GM18907 (cell line): ENCODE results near the gene FRMD3.

Experiments
- ATAC-seq: cut with Tn5 transposase; IDR thresholded peaks from one replicate; pipeline ENCODE4 v1.9.1; 2021; ENCODE audit warnings: mild to moderate bottlenecking, moderate library complexity; ENCODE audit not compliant: unreplicated experiment

Gene FRMD3

DNA sequence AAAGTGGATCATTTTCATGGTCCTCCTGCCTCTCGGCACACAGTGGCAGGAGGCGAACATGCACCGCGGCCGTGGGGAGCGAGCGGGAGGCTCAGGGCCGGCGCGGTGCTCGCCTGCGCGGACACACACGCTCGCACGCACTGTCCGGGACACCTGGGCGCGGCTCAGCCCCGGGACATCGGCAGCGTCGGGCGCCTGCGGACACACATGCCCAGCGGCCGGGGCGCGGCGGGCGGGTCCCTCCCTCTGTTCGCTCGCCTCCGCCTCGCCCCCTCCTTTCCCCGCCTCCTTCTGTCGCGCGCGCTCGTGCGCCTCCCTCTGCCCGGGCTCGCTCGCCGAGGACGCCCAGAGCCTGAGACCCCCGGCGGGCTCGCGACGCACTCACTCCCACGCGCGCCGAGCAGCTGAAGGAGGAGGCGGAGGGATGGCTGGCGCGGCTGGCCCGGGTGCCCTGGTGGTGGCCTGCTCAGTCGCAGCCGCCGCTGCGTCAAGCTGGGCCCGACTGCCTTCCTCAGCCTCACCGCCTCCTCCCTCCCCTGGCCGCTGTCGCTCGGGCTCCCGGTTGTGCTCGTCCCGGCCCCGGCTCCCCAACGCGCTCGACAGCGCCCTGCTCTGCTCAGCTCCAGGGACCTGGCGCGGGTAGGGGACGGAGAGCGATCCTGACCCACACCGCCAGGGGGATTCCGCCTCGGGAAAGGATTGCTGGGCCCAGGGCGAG, at the start of gene FRMD3:
Gene FRMD3 (minus strand): TSS at position 230 of the 718 bp plus-strand sequence. CDS start 170 bp downstream, at position 60.
- peak; percentile 72 for ATAC-seq

DNA sequence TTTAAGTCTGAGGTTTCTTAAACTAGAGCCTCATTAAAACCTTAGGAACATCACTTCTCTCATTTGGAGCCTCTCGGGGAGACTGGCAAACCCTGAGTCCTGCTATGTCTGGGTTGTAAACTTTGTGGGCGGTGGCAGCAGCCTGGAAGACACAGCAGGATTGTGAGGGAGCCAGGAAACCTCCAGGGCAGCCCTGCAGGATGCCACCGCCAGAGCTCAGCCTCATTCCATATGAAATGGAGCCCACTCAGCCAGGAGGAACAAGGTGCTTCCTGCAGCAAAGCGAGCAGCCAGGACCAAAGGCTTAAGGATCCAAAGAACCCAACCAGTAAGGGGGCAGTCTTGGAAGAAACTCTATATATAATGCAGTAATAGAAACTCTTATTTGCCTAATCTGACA, 46.8 kb upstream of the FRMD3 start:
- ATAC-seq = no peak

DNA sequence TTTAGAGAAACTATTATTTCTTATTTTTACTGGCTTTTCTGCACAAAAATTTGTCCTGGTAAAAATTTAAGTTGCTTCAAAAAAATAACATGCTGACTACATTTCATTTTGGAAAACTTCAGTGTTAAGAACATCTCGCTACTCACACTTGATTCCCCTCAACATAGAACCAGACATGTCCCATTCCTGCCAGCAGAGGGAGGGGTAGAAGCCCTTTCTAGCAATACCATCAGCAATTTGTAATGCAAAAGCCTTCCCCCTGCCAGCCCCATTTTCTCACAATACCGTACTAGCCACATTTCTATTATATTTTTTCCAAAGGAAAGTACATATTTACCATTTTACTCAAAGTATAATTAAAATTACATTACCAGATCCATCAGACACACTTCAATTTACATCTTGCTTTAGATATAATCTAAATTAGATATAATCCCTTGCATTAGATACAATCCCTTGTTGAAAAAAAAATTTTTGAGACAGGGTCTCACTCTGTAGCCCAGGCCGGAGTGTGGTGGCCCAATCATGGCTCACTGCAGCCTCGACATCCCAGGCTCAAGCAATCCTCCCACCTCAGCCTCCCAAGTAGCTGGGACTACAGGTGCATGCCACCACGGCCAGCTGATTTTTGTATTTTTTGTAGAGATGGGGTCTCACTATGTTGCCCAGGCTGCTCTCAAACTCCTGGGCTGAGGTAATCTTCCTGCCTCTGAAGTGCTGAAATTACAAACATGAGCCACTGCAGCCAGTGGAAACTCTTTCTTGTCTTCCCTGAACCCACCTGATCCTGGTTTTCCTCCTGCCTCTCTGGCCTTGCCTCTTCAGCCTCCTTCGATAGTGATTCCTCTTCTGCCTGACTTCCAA, 45.2 kb upstream of the FRMD3 start:
- peak; percentile 85 for ATAC-seq

DNA sequence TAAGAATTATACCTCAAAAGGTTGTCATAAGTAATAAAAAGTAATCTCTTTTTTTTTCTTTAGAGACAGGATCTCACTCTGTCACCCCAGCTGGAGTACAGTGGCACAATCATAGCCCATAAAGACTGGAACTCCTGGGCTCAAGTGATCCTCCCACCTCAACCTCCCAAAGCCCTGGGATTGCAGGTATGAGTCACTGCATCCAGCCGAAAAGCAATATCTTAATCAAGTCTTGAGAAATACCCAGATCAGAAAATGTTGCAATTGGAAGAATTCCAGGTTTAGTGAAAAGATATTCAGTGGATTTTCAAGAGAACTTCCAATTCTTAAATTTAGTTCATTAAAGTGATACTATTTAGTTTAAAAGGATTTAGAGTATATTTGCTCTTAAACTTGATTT, 43.8 kb upstream of the FRMD3 start:
- no peak for ATAC-seq

DNA sequence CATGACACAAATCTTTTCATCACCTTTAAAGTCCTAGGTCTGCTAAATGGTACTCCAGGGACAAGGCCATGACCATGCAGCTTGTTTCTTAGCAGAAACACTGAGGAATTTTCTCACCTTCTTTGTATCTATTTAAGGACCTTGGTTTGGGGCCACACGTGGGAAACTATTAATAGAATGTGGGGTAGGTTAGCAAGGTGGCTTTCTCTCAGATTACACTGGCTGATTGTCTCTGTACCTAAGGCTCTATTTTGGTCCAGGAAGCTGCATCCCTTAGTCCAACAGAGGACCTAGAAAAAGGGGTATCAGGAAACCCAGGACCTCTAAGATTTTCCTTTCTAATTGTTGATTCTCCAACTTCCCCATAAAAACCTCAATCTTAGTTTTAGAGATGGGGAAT, 36.3 kb upstream of the FRMD3 start:
- ATAC-seq = no peak

DNA sequence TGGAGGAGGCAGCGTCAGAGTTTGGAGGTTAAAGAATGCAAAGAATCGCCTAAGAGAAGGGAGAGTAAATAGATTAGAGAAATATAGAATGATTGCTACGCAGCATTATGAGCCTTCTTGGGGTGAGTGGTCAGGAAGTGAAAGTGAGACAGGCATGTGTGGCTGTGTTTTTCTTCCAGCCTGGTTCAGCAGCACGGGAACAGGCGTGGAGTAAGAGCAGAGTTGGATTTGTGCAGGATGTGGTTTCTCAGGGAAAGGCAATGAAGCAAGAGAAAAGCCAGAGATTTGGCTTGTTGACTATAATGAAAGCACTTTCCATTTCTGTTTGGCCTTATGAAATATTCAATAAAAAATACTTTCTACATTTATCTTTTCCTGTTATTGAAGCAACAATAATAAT, 34.3 kb upstream of the FRMD3 start:
- no peak for ATAC-seq

DNA sequence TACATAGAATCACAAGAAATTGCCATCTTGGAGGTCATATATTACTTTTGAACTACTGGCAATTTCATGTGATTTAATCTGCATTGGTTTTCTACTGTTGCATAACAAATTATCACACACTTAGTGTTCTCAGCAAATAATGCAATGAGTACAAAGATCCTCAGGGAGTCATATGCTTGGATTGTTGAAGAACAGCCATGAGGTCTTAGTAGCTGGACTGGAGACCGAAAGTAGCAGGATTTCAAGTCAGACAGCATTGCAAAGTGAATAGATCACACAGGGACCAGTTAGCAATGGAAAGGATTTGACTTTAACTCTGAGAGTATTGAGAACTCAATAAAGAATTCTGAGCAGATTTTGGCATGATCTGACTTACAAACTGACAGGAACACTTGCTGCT, 32.2 kb upstream of the FRMD3 start:
- no peak for ATAC-seq

DNA sequence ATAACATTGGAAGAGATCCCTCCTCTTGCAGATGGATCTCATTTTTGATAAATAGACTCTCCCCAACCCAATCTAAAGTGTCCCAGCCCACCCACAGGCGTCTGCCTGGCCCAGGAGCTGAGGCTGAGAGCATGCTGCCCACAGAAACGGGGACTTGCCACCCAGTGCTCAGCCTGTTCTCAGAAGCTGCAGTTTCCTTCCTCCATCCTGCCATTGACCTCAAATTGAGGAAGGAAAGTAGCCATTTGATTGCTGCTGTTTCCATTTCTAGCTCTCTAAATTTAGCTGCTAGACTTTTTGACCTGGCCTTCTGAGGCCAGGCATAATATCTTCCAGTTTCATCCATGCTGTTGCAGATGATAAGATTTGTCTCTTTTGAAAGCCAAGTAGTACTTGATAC, 31.1 kb upstream of the FRMD3 start:
- peak; percentile 60 for ATAC-seq

DNA sequence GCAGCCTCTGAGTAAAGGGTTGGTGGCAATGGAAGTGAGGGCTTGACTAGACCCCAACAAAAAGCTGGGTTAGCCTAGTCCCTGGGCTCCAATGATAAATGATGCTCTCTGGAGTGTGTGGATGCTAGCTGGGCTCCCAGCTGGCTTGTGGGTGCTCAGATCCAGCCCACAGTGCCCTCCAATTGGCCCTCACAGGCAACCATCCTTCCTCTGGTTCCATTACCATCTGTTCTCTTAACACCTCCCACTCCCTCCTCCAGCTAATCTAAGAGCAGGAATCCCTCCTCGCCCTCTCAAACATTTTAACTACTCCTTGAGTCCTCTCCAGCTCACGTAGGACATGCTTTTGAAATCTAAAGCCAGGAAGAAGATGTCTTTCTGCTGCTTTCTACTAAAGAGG, 25.2 kb upstream of the FRMD3 start:
- no peak for ATAC-seq

DNA sequence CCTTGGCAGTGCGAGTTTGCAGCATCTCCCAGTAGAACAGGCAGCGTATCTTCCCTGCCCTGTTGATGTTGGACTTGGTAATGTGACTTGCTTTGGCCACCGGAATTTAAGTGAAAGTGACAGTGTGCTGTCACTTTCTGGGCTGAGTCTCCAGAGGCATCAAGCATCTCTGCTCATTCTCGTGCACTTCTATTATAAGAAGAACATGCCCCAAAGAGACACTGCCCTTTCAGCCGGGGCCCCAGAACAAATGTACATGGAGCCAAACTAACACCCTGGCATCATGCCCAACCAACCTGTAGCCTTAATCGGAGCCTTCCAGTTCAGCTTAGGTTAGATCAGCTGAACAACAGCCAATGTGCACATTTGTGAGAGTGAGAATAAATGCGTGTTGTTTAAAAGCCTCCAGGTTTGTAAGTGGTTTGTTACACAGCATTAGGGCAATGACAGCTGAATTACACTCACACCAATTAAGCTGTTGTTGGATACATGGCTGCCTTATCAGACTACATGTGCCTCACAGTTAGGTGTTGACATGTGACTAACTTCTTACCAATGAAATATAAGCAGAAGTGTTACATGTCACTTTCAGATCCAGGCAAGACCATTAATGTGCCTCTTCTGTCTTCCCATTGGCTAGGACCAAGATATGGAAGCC, 22.1 kb upstream of the FRMD3 start:
- ATAC-seq = no peak

DNA sequence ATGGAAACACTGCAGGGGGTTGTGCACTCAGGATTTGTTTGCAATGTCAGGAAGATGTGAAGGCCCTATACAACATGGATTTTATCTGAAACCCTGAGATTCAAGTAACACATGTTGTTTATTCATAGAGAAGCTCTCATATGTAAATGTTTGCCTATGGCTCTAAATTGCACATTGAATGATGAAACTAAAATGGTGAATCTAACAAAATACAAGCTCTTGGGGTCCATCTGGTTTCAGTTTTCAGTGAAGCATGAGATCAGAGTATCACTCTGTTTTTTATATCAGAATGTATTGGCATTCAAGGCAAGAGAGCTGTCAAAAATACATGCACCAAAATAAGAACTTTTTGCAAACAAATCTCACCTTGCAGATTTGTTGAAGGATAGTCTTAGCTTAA, 19.6 kb upstream of the FRMD3 start:
- ATAC-seq = no peak

DNA sequence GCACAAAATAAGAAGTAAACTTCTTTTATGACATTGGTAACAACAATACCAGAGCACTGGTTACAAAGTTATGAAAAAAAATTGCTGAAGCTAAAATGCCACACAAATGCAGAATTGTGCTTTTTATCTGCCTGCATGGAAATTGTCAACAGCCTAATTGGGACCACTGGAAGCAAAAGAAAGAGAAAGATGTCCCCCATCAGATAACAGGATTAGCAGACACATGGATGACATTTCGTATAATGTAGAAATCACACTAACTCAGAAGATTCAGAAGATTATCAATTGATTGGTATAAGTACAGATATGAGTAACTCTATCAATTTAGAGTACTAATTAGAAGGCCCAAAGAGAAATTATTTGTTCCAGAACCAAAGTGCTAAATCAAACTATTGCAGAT, 19.1 kb upstream of the FRMD3 start:
- ATAC-seq = no peak

DNA sequence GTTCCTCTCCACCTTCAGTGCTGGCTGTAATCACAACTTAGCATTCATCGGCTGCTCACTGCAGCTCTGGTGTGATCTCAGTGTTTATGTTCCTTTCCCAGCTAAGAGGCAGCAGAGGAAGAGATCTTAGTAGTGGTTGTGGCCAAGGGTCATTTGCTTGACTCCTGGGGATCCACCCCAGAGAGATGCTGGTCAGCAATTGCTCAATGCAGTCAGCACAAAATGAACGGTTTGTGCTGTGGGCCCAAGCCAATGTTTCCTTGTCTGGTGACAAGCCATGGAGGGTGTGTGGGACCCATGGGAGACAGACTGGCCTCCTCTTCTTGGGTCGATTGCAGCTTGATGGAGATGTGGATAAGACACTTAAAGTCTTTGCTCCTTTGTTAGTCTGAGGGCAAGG, 16.1 kb upstream of the FRMD3 start:
- ATAC-seq = no peak

DNA sequence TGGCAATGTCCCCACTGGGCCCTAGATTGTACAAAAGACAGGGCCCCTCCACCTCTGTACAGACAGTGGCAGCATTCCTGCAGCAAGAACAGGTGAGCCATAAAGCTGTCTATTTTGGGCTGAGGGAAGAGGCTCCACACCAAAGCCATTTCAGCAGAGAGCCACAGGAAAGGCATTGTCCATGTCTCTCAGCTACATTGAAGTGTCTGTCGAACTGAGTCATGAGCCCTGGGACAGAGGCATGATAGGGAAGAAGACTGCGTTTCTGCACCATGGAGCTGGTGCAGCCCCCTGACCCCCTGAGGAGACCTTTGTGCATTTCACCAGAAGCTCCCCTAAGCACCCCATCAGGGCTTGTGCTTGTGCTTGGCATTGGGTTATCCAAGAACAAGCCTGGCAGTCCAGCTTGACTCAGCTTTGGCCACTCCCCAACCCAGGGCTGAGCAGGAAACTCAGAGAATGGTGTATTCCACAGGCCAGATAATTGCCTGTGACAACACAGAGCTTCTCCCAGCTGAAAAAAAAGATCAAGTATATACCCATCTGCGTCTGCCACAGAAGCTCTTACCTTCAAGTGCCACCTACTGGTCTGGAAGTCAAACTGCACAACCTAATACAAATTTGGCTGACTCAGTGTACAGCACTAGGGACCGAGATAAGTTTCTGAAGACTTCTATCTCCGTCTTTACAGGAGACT, 5.9 kb upstream of the FRMD3 start:
- ATAC-seq = peak; percentile 92

DNA sequence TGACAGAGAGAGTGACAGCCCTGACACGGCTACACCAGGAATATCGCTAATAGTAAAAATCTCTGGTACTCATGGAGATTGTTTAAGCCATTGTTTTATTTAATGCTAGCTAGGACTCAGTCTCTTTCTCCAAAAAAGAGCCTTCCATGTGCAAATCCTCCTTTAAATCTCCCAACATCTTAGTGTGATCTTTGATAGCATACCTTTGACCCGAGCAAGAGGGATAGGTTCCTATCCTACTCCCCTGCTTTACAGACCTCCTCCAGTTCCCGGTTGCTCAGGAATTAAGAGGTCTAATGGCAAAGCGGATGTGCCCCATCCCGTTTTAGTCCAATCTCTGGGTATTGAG, 663 bp upstream of the FRMD3 start:
- no peak for ATAC-seq

DNA sequence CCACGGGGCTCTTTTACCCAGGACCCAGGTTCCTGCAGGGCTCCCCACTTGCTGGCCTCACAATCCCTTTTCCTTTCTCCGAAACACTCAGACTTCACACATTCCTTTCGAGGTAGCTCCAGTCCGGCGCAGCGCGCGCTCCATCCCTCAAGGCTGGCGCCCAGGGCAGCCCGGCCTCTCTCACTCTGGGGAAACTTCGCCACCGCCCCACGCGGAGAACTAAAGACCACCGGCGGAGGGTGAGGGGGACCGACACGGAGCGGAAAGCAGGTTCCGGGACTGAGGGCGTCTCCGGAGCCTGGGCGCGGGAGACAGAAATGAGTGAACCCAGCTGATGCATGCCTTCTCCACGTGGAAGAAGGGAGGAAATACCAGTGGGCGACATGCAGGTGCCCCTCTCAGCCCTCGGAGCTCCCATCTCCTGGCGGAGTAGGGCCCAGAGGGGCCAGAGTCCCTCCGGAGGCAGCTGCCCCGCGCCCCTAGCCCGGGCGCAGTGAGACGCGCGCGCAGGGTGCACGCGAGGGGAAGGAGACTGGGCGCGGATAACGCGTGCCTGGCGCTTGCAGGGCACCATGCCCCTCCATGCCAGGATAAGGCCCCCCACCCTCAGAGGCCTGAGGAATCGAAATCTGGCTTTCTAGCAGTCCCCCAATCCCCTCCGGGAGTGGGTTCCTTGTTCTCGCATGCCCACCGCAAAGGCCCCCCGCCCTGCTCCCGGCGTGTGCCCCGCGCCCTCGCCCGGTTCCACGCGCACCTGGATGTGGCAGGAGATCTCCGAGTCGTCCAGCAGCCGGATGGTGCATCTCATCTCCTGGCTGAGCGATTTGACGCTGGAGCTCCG, 650 bp downstream of the FRMD3 start:
- no peak for ATAC-seq

DNA sequence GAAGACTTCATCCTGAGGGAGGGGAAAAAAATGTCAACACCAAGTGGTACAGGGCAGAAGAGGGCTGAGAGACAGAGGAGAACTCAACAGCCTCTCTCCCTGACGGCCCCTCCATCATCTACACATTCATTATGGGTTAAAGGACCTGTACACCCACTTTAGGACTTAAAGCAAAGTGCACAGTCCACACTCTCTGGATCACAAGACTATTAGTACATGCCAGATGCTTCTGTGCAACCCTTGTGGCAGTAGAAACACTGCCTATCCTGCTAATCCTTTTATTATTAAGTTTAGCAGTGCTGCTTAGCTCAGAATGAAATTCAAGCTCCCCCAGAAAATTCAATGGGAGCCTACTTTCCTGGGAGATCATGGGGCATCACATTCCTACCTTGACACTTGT, 1.9 kb downstream of the FRMD3 start:
- ATAC-seq = no peak

DNA sequence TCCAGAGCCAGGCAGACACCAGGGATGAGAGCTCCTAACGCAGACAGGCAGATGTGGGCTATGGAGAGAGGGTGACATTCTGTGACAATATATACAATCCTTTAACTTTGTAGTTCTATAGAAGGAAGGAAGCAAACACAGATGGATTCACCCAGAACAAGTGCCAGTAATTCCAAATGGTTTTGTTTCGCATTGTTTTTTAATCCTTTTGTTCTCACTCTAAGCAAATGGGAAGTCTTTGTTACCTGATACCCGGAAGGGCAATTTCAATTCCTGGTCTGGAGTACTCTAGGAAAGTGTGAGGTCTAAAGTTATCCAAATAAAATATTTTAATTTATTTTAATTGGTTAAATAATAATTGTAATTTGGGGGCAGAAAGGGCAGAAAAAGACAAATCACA, 2.5 kb downstream of the FRMD3 start:
- ATAC-seq = no peak

DNA sequence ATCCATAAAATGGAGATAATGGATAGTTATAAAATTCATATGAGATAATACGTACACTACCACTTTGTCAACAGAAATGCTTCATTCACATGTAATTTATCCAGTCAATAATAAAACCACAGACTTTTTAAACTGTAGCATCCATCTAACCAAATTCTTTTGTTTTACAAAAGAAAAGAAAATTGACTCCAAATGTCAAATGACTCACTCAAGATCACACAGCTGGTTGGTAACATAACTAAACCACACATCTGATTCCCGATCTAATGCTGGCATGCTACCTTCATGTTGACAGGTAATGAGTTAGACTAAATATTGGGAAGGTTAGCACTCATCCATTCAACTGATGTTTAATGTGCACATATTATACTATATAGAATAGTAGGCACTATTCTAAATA, 4.9 kb downstream of the FRMD3 start:
- ATAC-seq = no peak

DNA sequence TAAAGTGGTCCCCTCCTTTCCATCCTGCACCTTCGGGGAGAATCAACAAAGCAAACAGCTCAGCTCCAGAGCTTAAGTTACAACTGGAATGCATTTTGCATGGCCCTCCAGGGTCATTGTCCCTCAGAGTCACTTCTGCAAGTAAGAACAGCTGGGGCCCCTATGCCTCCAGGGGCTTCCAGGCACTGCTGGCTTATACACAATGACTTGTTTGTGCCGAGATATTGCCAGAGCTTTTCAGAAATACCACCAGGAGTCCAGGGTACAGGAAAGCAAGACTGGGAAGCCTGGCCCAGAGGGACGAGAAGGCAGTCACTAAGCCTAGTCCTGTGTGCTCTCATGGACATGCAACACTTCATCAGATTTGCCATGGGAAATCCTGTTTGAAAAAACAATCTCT, 11.3 kb downstream of the FRMD3 start:
- ATAC-seq = no peak
